Gastrocnemius medialis (tissue), 4 donors: Measurements from ENCODE around the gene NKTR.

Experiments used
- CTCF ChIP-seq, 5 experiments: fragments of 450-650 bp in 3 of 5; fragments of 200-600 bp in 2 of 5; sonication (generic) in 2 of 5; IDR thresholded peaks in 4 of 5; conservative IDR thresholded peaks in 1 of 5; 1 replicate in 4 of 5; 2 replicates in 1 of 5; pipeline ENCODE4 v1.5.1; 2016 to 2019; ENCODE audit warnings: antibody characterized with exemption in 5 of 5, mild to moderate bottlenecking in 3 of 5, moderate library complexity in 3 of 5
- POLR2A ChIP-seq, 2 donors: fragments of 450-650 bp; IDR thresholded peaks; one replicate each; pipeline ENCODE4 v1.6.1; 2017; ENCODE audit warnings: antibody characterized with exemption in 2 of 2, mild to moderate bottlenecking in 2 of 2, moderate library complexity in 2 of 2

GRCh38 chr3:42556089-42556632 is 44.3 kb upstream of the NKTR start:
- no peak for TF ChIP-seq CTCF (IDR thresholded peaks at IDR 0.05 in 4 of 5, conservative IDR thresholded peaks at IDR 0.05 in 1 of 5)
- TF ChIP-seq POLR2A (IDR thresholded peaks at IDR 0.05): no peak
